HL-60 (cell line): ENCODE data around the gene SORL1.

Source experiments
- DNase-seq, 2 experiments: peaks; one replicate each; pipeline ENCODE4 v3.0.0-alpha.2; 2010 to 2020; ENCODE audit warnings: low read depth in 1 of 2, low spot score in 1 of 2
- H3K27ac ChIP-seq: fragments of 250-450 bp; sonication (Bioruptor Pico); replicated peaks from 2 replicates; pipeline ENCODE4 v1.5.1; 2020; ENCODE audit warnings: mild to moderate bottlenecking, moderate library complexity
- H3K27me3 ChIP-seq: fragments of 250-450 bp; sonication (Bioruptor Pico); 2 replicates; pipeline ENCODE4 v1.5.1; 2021; ENCODE audit warnings: mild to moderate bottlenecking, moderate library complexity; ENCODE audit not compliant: insufficient read depth, poor library complexity, severe bottlenecking
- H3K4me3 ChIP-seq: replicated peaks from 2 replicates; pipeline ENCODE4 v1.5.1; 2011; ENCODE audit warnings: mild to moderate bottlenecking, control low read depth, low read length; ENCODE audit not compliant: insufficient read depth
- GABPA ChIP-seq: IDR thresholded peaks from 2 replicates; pipeline ENCODE4 v1.6.1; 2012; ENCODE audit warnings: low read depth
- POLR2AphosphoS5 ChIP-seq: IDR thresholded peaks from 2 replicates; pipeline ENCODE4 v1.6.1; 2012; ENCODE audit warnings: low read depth
- SPI1 ChIP-seq: IDR thresholded peaks from 2 replicates; pipeline ENCODE4 v1.6.1; 2012; ENCODE audit warnings: low read depth, mild to moderate bottlenecking, borderline replicate concordance
- TF ChIP-seq, protein P1 (sequence below): IDR thresholded peaks from 2 replicates; pipeline ENCODE4 v1.6.1; 2012; ENCODE audit warnings: low read depth; ENCODE audit not compliant: insufficient replicate concordance
- TF ChIP-seq, protein P2 (sequence below): IDR thresholded peaks from one replicate; pipeline ENCODE4 v1.5.1; 2011; ENCODE audit warnings: low read length, control low read depth, inconsistent platforms; ENCODE audit not compliant: insufficient read depth

Gene SORL1

DNA sequence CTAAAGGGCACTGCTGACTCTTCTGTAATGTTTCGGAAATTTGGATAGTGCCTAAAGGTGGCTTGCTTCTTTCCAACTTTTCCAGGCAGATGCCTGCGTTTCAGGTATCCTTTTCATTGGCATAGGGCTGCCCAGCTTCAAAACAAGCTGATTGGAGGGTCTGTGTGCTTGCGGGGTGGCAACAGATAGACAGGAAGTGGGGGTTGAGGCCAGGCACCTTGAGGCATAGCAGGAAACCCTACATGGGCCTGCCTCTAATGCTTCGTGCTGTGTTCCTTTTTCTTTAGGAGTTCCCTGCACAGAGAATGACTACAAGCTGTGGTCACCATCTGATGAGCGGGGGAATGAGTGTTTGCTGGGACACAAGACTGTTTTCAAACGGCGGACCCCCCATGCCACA lies 92.8 kb downstream of the SORL1 start:
- TF ChIP-seq, protein P1, sequence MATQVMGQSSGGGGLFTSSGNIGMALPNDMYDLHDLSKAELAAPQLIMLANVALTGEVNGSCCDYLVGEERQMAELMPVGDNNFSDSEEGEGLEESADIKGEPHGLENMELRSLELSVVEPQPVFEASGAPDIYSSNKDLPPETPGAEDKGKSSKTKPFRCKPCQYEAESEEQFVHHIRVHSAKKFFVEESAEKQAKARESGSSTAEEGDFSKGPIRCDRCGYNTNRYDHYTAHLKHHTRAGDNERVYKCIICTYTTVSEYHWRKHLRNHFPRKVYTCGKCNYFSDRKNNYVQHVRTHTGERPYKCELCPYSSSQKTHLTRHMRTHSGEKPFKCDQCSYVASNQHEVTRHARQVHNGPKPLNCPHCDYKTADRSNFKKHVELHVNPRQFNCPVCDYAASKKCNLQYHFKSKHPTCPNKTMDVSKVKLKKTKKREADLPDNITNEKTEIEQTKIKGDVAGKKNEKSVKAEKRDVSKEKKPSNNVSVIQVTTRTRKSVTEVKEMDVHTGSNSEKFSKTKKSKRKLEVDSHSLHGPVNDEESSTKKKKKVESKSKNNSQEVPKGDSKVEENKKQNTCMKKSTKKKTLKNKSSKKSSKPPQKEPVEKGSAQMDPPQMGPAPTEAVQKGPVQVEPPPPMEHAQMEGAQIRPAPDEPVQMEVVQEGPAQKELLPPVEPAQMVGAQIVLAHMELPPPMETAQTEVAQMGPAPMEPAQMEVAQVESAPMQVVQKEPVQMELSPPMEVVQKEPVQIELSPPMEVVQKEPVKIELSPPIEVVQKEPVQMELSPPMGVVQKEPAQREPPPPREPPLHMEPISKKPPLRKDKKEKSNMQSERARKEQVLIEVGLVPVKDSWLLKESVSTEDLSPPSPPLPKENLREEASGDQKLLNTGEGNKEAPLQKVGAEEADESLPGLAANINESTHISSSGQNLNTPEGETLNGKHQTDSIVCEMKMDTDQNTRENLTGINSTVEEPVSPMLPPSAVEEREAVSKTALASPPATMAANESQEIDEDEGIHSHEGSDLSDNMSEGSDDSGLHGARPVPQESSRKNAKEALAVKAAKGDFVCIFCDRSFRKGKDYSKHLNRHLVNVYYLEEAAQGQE, result no peak
- TF ChIP-seq SPI1, result peak; percentile 44; the same call in 1 of the 2 replicates
- H3K27me3 ChIP-seq, result no peaks in the 10 kb centered on the region
- H3K4me3 ChIP-seq, result no peak overlapping the region
- peak in 1 of 2 experiments; percentile 36 for DNase-seq
- H3K27ac ChIP-seq, result no peak overlapping the region; the same call in 1 of the 2 replicates

DNA sequence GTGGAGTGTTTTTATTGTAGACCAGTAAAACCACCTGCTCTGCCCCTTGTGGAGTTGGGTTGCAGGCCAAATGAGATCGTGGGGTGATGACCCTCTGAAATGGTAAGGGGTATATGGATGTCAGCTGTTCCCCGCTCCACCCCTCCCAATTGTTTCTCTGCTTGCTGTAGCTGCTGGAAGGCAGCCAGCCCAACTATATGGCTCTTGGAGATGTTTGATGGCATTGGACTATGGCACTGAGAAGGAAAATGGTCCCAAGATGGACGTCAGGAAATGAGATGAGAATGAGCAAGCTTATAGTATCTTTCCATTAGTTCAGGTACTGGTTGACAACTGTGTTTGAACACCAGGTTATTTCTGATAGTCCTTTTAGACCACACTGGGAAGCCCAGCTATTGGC lies 95.5 kb downstream of the SORL1 start:
- Histone ChIP-seq H3K27ac (no peak overlapping the region), H3K4me3 (no peak overlapping the region)
- no peak for TF ChIP-seq POLR2AphosphoS5
- TF ChIP-seq SPI1, result no peak
- TF ChIP-seq GABPA, result no peak
- TF ChIP-seq, protein P2, sequence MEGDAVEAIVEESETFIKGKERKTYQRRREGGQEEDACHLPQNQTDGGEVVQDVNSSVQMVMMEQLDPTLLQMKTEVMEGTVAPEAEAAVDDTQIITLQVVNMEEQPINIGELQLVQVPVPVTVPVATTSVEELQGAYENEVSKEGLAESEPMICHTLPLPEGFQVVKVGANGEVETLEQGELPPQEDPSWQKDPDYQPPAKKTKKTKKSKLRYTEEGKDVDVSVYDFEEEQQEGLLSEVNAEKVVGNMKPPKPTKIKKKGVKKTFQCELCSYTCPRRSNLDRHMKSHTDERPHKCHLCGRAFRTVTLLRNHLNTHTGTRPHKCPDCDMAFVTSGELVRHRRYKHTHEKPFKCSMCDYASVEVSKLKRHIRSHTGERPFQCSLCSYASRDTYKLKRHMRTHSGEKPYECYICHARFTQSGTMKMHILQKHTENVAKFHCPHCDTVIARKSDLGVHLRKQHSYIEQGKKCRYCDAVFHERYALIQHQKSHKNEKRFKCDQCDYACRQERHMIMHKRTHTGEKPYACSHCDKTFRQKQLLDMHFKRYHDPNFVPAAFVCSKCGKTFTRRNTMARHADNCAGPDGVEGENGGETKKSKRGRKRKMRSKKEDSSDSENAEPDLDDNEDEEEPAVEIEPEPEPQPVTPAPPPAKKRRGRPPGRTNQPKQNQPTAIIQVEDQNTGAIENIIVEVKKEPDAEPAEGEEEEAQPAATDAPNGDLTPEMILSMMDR, result no peak
- TF ChIP-seq, protein P1, result no peak

DNA sequence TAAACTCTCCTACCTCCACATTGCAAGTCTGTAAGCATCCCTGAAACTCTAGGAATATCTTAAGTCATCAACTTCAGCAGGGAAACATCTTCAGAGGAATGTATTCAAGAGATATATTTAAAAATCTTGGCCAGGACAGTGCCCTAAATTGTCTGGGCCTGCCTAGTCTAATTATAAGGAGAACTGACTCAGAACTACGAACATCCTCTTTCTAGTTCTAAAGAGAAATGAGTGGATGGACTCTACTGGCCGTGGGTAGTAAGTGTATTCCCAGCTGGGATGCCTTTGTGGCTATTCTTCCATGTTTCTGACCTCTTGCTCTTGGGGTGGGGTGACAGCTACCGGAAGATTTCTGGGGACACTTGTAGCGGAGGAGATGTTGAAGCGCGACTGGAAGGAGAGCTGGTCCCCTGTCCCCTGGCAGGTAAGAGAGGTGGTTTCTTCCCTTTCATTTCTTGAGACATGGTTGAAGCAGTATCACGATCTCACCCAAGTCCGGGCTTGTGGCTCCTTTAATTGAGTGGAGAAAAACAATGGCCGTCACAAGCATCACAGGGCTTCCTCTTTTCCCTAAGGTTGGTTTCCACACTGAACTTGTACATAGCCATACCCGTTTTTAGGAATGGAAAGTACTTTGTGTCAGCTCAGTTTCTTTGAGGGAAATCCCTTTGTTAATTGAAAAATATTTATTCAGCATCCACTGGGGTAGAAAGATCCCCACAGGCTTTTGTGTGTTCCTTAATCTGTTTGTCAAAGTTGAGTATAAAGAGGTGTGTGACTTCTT lies 98.3 kb downstream of the SORL1 start:
- DNase-seq, result no peak
- Histone ChIP-seq H3K4me3 (no peak overlapping the region), H3K27ac (no peak overlapping the region), H3K27me3 (no peaks in the 10 kb centered on the region)
- TF ChIP-seq, protein P2, result no peak
- TF ChIP-seq SPI1, result peak; percentile 75
- TF ChIP-seq GABPA, result no peak
- no peak for TF ChIP-seq POLR2AphosphoS5
- TF ChIP-seq, protein P1, result no peak

More for the DNA sequence above, 95.5 kb downstream of the SORL1 start:
- DNase-seq, result no peak
- no peaks in the 10 kb centered on the region for H3K27me3 ChIP-seq
